ENCODE results near the gene TMEM181.
A peak's percentile ranks its signal among the peaks of the same experiment; 100 is the strongest.

Gene TMEM181

DNA sequence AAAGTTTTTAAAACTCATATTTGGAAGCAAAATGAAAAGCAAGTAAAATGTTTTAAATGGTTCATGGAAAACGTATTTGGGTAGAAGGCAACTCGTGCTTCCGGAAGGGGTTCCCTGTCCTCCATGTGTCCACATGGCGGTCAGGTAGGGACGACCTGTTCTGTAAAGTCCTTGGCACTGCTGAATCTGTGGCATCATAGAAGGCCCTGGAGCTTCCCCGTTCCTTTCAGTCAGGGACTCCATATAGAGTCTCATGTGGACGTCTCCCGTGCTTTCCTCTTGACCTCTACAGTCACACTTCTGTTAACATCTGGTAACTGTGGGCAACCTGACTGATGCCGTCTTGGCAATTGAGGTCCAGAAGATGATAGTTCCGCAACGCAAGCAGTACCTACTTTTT, 73.2 kb downstream of the TMEM181 start:
- no peak overlapping the region for H3K27ac ChIP-seq

DNA sequence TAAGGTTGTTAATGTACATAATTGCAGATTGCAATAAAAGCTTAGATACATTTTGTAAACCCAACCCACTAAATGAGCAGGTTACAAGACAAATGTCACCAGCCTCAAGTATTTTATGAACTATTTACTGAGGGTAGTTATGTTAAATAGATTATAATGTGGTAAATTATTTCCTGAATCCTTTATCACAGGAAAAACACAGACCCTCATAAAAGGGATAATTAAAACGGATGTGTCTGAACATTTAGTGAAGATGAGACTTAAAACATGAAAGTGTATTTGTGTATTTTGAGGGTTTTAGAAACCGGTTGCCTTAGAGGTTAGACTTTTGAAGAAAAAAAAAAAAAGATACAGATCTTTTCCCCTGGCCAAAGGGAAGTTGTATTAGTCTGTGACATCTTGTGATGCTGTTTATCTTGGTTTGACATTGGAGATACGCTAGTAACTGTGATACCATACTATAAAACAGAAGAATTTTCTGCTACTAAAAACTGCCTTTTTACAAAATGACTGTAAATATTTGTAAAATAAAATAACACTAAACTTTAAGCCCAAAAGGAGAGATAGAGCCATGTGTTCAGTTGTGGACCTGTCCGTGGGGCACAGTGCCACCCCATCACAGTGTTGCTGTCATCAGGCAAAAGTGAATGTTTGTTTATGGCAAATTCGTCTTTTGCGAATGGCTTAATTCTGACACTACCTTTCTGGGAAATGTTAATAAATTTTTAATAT, 75.0 kb downstream of the TMEM181 start:
- H3K27ac ChIP-seq = peak overlapping the region; percentile 50
- TF ChIP-seq, protein P1, sequence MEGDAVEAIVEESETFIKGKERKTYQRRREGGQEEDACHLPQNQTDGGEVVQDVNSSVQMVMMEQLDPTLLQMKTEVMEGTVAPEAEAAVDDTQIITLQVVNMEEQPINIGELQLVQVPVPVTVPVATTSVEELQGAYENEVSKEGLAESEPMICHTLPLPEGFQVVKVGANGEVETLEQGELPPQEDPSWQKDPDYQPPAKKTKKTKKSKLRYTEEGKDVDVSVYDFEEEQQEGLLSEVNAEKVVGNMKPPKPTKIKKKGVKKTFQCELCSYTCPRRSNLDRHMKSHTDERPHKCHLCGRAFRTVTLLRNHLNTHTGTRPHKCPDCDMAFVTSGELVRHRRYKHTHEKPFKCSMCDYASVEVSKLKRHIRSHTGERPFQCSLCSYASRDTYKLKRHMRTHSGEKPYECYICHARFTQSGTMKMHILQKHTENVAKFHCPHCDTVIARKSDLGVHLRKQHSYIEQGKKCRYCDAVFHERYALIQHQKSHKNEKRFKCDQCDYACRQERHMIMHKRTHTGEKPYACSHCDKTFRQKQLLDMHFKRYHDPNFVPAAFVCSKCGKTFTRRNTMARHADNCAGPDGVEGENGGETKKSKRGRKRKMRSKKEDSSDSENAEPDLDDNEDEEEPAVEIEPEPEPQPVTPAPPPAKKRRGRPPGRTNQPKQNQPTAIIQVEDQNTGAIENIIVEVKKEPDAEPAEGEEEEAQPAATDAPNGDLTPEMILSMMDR (conservative IDR thresholded peaks at IDR 0.05) = no peak

More for the DNA sequence above, 73.2 kb downstream of the TMEM181 start:
- TF ChIP-seq, protein P1 (conservative IDR thresholded peaks at IDR 0.05) = no peak

DNA sequence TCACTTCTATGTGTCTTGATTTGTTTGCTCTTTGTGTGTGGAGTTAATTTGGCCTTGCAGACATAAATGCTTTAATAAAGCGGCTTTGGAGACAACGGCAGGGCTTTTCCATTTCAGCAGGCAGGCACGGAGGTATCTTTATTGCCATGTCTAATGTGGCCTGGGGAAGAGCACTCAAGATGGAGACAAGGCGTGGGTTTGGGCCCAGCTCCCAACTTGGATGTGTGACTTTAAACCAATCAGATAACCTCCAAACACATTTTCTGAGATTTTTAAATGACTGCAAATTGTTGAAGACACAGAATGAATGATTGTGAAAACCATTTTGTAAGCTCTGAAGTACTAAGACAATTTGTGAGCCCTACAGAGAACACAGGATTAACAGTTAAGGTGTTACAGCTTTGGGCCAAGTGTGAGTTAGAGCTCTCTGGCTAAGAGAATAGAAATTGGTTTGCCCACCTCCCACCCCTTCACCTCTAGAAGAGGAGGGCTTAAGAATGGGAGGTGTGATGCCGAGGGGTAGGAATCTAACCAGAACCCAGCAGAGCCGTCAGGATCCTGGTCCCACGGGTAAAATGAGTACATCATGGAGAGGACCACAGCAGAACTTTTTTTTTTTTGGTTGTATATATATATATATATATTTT, 75.7 kb downstream of the TMEM181 start:
- peak overlapping the region; percentile 50 for H3K27ac ChIP-seq
- TF ChIP-seq, protein P1 (conservative IDR thresholded peaks at IDR 0.05) = no peak

DNA sequence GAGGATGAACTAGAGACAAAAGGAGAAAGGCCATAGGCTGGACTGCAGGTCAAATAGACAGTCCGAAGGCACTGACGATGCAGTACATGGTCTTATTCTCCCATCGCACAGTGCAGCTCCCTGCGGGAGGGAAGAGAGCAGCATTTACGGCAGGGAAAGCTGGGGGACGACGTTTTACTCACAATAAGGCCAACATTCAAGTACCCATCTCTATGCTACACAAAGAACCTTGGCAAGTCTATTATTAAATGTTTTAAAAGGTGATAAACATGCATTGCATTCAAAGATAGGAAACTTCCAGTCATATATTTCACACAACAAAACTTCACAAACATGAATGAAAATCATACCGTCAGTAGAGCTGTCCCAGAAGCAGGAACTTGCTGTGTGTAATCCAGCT, 76.9 kb downstream of the TMEM181 start:
- TF ChIP-seq, protein P1 (conservative IDR thresholded peaks at IDR 0.05) = no peak
- no peak overlapping the region for H3K27ac ChIP-seq

DNA sequence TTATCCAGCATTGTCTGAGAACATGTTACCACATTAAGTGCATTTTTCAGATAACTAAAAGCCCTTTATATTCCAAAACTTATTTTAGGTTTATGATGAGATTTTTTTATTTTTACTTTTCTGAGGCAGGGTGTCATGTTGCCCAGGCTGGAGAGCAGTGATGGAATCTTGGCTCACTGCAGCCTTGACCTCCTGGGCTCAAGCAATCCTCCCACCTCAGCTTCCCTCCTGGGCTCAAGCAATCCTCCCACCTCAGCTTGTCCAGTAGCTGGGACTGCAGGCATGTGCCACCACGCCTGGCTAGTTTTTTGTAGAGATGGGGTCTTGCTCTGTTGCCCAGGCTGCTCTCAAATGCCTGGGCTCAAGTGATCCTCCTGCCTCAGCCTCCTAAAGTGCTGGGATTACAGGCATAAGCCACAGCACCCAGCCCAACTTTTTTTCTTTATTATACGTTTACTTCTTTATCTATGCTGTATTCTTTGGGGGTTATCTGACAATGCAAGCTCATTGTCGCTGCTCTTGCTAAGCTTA, 78.5 kb downstream of the TMEM181 start:
- no peak overlapping the region for H3K27ac ChIP-seq
- TF ChIP-seq, protein P1 (conservative IDR thresholded peaks at IDR 0.05) = no peak

DNA sequence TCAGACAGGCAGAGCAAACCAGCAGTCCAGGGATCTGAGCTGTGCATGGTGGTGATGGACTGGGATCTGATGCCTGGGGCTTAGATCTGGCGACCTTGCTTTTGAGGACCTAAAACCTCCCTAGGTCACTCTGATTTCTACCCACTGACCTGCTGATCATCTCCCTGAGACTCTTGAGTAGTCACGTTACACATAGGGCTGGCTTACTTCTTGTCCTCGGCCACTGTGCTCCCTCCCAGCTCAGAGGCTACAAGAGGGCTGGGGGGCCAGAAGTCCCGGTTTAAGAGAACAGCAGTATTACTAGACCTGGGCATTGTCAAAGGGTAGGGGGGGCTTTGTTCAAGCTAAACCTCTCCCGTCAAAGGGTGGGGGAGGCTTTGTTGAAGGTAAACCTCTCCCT, 79.2 kb downstream of the TMEM181 start:
- TF ChIP-seq, protein P1 (conservative IDR thresholded peaks at IDR 0.05) = no peak
- H3K27ac ChIP-seq = no peak overlapping the region

DNA sequence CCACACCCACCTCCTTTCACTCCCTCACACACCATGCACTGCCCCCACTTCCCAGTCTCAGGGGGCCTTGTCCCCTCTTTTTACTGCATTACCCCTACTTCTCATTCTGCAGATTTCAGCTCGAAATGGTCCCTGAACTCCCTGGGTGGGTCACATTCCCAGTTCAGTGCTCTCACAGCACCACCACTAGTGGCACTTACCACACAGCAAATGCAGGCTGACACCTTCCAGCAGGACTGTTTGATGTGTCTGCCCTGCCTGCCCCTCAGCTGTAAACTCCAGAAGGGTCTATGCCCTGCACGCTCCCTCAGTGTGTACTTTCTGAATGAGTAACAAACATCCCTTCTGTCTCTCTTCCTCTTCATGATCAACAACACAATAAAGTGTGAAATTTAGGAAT, 80.6 kb downstream of the TMEM181 start:
- TF ChIP-seq, protein P1 (conservative IDR thresholded peaks at IDR 0.05) = no peak
- H3K27ac ChIP-seq = no peak overlapping the region
